SK-N-SH treated with all-trans-retinoic acid at 6 μM for 48 hours (cell line): ENCODE data around the gene JAKMIP1.

Experiments
- ARNTL ChIP-seq: fragments of 450-650 bp; formaldehyde crosslinking; IDR thresholded peaks from 2 replicates; pipeline ENCODE4 v1.5.0; 2020; ENCODE audit warnings: low read depth, mild to moderate bottlenecking, moderate library complexity, borderline replicate concordance
- BACH2 ChIP-seq: fragments of 250-450 bp; sonication (Bioruptor Pico); IDR thresholded peaks from 2 replicates; pipeline ENCODE4 v1.9.0; 2021; ENCODE audit warnings: mild to moderate bottlenecking, borderline replicate concordance
- ISL1 ChIP-seq: fragments of 250-450 bp; sonication (Bioruptor Pico); IDR thresholded peaks from 2 replicates; pipeline ENCODE4 v2.1.2; 2022; ENCODE audit warnings: mild to moderate bottlenecking, moderate library complexity
- PPARA ChIP-seq: fragments of 250-450 bp; sonication (Bioruptor Pico); IDR thresholded peaks from 2 replicates; pipeline ENCODE4 v1.5.0; 2020; ENCODE audit warnings: mild to moderate bottlenecking, borderline replicate concordance
- RARB ChIP-seq: fragments of 250-450 bp; sonication (Bioruptor Pico); IDR thresholded peaks from 2 replicates; pipeline ENCODE4 v1.8.0; 2021; ENCODE audit warnings: mild to moderate bottlenecking, moderate library complexity
- SNAI2 ChIP-seq: fragments of 250-450 bp; sonication (Bioruptor Pico); IDR thresholded peaks from 2 replicates; pipeline ENCODE4 v1.5.0; 2020; ENCODE audit warnings: mild to moderate bottlenecking, moderate library complexity
- TCF4 ChIP-seq: fragments of 250-450 bp; sonication (Bioruptor Pico); IDR thresholded peaks from 2 replicates; pipeline ENCODE4 v1.8.0; 2021; ENCODE audit warnings: mild to moderate bottlenecking, moderate library complexity, borderline replicate concordance
- ZFP3 ChIP-seq: fragments of 250-450 bp; sonication (Bioruptor Pico); IDR thresholded peaks from 2 replicates; pipeline ENCODE4 v1.5.0; 2020; ENCODE audit warnings: mild to moderate bottlenecking, moderate library complexity
- ZFP30 ChIP-seq: fragments of 450-650 bp; formaldehyde crosslinking; IDR thresholded peaks from 2 replicates; pipeline ENCODE4 v1.5.0; 2022; ENCODE audit warnings: mild to moderate bottlenecking, moderate library complexity
- ZNF565 ChIP-seq: fragments of 450-650 bp; formaldehyde crosslinking; conservative IDR thresholded peaks from 2 replicates; pipeline ENCODE4 v1.5.0; 2020; ENCODE audit warnings: low read depth, mild to moderate bottlenecking, moderate library complexity
- ZNF70 ChIP-seq: fragments of 450-650 bp; formaldehyde crosslinking; IDR thresholded peaks from 2 replicates; pipeline ENCODE4 v1.5.0; 2020; ENCODE audit warnings: mild to moderate bottlenecking, moderate library complexity
- TF ChIP-seq, protein P1 (sequence below): fragments of 250-450 bp; sonication (Bioruptor Pico); IDR thresholded peaks from 2 replicates; pipeline ENCODE4 v1.5.0; 2020; ENCODE audit warnings: mild to moderate bottlenecking, moderate library complexity
- TF ChIP-seq, protein P2 (sequence below): fragments of 250-450 bp; sonication (Bioruptor Pico); IDR thresholded peaks from 2 replicates; pipeline ENCODE4 v1.5.1; 2020; ENCODE audit warnings: low read depth, mild to moderate bottlenecking, moderate library complexity

DNA sequence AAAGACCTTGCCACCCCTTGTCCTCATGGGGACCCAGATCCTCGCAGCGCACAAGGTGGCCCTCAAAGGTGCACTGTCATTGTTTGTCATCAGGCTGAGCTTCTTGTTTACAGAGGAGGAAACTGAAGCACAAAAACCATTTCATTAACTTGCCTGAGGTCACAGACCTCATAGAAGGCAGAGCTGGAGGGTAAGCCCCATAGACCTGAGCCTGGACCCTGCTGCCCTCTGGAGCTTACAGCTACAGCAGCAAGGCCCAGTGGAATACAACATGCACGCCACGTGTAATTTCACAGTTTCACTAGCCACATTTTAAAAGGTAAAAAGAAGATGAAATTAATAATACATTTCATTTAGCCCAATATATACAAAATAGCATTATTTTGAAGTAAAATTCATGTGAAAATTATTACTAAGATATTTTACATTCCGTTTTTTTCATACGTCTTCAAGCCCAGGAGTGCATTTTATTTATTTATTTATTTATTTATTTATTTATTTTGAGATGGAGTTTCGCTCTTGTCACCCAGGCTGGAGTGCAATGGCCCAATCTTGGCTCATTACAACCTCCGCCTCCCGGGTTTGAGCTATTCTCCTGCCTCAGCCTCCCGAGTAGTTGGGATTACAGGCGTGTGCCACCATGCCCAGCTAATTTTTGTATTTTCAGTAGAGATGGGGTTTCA is 8.8 kb downstream of the JAKMIP1 start:
- TF ChIP-seq BACH2 (CRISPR knock-in tag) (no peak), PPARA (no peak), ZNF70 (CRISPR knock-in tag) (no peak), SNAI2 (no peak), ISL1 (CRISPR knock-in tag) (no peak), ZNF565 (CRISPR knock-in tag) (no peak), TCF4 (CRISPR knock-in tag) (no peak), ARNTL (CRISPR knock-in tag) (no peak), ZFP3 (CRISPR knock-in tag) (no peak), RARB (CRISPR knock-in tag) (no peak), ZFP30 (CRISPR knock-in tag) (no peak)
- TF ChIP-seq, protein P1, sequence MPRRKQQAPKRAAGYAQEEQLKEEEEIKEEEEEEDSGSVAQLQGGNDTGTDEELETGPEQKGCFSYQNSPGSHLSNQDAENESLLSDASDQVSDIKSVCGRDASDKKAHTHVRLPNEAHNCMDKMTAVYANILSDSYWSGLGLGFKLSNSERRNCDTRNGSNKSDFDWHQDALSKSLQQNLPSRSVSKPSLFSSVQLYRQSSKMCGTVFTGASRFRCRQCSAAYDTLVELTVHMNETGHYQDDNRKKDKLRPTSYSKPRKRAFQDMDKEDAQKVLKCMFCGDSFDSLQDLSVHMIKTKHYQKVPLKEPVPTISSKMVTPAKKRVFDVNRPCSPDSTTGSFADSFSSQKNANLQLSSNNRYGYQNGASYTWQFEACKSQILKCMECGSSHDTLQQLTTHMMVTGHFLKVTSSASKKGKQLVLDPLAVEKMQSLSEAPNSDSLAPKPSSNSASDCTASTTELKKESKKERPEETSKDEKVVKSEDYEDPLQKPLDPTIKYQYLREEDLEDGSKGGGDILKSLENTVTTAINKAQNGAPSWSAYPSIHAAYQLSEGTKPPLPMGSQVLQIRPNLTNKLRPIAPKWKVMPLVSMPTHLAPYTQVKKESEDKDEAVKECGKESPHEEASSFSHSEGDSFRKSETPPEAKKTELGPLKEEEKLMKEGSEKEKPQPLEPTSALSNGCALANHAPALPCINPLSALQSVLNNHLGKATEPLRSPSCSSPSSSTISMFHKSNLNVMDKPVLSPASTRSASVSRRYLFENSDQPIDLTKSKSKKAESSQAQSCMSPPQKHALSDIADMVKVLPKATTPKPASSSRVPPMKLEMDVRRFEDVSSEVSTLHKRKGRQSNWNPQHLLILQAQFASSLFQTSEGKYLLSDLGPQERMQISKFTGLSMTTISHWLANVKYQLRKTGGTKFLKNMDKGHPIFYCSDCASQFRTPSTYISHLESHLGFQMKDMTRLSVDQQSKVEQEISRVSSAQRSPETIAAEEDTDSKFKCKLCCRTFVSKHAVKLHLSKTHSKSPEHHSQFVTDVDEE (CRISPR knock-in tag), result no peak
- TF ChIP-seq, protein P2, sequence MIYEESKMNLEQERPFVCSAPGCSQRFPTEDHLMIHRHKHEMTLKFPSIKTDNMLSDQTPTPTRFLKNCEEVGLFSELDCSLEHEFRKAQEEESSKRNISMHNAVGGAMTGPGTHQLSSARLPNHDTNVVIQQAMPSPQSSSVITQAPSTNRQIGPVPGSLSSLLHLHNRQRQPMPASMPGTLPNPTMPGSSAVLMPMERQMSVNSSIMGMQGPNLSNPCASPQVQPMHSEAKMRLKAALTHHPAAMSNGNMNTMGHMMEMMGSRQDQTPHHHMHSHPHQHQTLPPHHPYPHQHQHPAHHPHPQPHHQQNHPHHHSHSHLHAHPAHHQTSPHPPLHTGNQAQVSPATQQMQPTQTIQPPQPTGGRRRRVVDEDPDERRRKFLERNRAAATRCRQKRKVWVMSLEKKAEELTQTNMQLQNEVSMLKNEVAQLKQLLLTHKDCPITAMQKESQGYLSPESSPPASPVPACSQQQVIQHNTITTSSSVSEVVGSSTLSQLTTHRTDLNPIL (CRISPR knock-in tag), result no peak
